Ishikawa (cell line): ENCODE results near the gene KCNJ4.

Experiments used
- CEBPB ChIP-seq: IDR thresholded peaks from 2 replicates; pipeline ENCODE4 v1.6.1; 2012
- CREB1 ChIP-seq: IDR thresholded peaks from 2 replicates; pipeline ENCODE4 v1.6.1; 2012; ENCODE audit warnings: low read depth
- EGR1 ChIP-seq: IDR thresholded peaks from 2 replicates; pipeline ENCODE4 v1.6.1; 2012
- EP300 ChIP-seq: IDR thresholded peaks from 2 replicates; pipeline ENCODE4 v1.6.1; 2012; ENCODE audit warnings: borderline replicate concordance
- FOXM1 ChIP-seq: IDR thresholded peaks from 2 replicates; pipeline ENCODE4 v1.6.1; 2012; ENCODE audit warnings: low read depth, borderline replicate concordance
- NFIC ChIP-seq: IDR thresholded peaks from 2 replicates; pipeline ENCODE4 v1.6.1; 2012
- RAD21 ChIP-seq: IDR thresholded peaks from 2 replicates; pipeline ENCODE4 v1.6.1; 2012; ENCODE audit warnings: low read depth
- TAF1 ChIP-seq: IDR thresholded peaks from 2 replicates; pipeline ENCODE4 v1.6.1; 2012; ENCODE audit warnings: low read depth, mild to moderate bottlenecking
- TCF12 ChIP-seq: IDR thresholded peaks from 2 replicates; pipeline ENCODE4 v1.6.1; 2012; ENCODE audit warnings: low read depth
- TEAD4 ChIP-seq: IDR thresholded peaks from 2 replicates; pipeline ENCODE4 v1.6.1; 2012
- YY1 ChIP-seq: IDR thresholded peaks from 2 replicates; pipeline ENCODE4 v1.6.1; 2012; ENCODE audit warnings: low read depth
- ZBTB7A ChIP-seq: IDR thresholded peaks from 2 replicates; pipeline ENCODE4 v1.6.1; 2012; ENCODE audit warnings: low read depth
- TF ChIP-seq, protein P1 (sequence below): IDR thresholded peaks from 2 replicates; pipeline ENCODE4 v1.6.1; 2012; ENCODE audit warnings: low read depth, mild to moderate bottlenecking

DNA sequence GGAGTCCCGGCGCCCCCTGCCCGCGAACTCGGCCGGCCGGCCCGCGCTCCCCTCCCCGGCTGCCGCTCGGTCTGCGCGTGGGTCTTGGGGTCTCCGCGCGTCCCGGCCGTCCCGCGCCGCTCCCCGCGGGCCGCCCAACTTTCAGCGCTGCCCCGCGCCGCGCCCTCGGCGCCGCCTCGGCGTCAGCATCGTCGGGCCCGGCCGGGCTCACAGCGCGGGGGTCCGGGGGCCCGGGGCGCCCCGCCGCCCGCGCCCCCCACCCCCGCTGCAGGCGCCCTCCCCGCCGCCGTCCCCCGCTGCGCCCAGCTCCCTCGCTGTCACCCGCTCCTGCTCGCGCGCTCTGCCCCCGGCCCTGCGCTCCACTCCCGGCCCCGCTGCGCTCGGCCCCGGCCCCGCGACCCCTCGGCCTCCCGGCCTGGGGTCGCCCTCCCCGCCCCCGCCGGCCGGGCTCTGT, at the start of gene KCNJ4:
- TF ChIP-seq FOXM1 (no peak), EP300 (no peak), CREB1 (no peak), NFIC (no peak), TCF12 (no peak), CEBPB (no peak), YY1 (no peak), EGR1 (no peak), TEAD4 (no peak), ZBTB7A (no peak), RAD21 (no peak), TAF1 (no peak)
- TF ChIP-seq, protein P1, sequence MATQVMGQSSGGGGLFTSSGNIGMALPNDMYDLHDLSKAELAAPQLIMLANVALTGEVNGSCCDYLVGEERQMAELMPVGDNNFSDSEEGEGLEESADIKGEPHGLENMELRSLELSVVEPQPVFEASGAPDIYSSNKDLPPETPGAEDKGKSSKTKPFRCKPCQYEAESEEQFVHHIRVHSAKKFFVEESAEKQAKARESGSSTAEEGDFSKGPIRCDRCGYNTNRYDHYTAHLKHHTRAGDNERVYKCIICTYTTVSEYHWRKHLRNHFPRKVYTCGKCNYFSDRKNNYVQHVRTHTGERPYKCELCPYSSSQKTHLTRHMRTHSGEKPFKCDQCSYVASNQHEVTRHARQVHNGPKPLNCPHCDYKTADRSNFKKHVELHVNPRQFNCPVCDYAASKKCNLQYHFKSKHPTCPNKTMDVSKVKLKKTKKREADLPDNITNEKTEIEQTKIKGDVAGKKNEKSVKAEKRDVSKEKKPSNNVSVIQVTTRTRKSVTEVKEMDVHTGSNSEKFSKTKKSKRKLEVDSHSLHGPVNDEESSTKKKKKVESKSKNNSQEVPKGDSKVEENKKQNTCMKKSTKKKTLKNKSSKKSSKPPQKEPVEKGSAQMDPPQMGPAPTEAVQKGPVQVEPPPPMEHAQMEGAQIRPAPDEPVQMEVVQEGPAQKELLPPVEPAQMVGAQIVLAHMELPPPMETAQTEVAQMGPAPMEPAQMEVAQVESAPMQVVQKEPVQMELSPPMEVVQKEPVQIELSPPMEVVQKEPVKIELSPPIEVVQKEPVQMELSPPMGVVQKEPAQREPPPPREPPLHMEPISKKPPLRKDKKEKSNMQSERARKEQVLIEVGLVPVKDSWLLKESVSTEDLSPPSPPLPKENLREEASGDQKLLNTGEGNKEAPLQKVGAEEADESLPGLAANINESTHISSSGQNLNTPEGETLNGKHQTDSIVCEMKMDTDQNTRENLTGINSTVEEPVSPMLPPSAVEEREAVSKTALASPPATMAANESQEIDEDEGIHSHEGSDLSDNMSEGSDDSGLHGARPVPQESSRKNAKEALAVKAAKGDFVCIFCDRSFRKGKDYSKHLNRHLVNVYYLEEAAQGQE = no peak
